ENCODE measurements around the gene EXOC6. TPM values are rescaled to one million over a fixed set of nuclear protein-coding genes. Genes with fewer than 3 reads are reported as not detected.
A peak's percentile ranks its signal among the peaks of the same experiment; 100 is the strongest.

The EXOC6 gene
- total and polyA plus RNA-seq, 2 of the 13 experiments (the other 11 are each of a cell fraction or from before 2014, with no cell fraction given), result 22.2 to 29.2 TPM

GRCh38 chr10:92847202-92847864 is 987 bp upstream of the EXOC6 start (continued):
- TF ChIP-seq ZSCAN22 (CRISPR knock-in tag; IDR thresholded peaks at IDR 0.05), result no peak
- TF ChIP-seq CENPX (CRISPR knock-in tag; IDR thresholded peaks at IDR 0.05), result no peak
- TF ChIP-seq HNF4G (IDR thresholded peaks at IDR 0.05; ENCODE audit: borderline replicate concordance, low read depth, low read length), result peak; percentile 58
- no peak; the same call in 1 of the 2 replicates for TF ChIP-seq HNF4G (CRISPR knock-in tag; IDR thresholded peaks at IDR 0.05; ENCODE audit: borderline replicate concordance, low read depth)
- no peak for TF ChIP-seq ZSCAN29 (CRISPR knock-in tag; conservative IDR thresholded peaks at IDR 0.05)
- no peak for TF ChIP-seq ZNF225 (CRISPR knock-in tag; IDR thresholded peaks at IDR 0.05)
- TF ChIP-seq TFDP2 (CRISPR knock-in tag; IDR thresholded peaks at IDR 0.05), result no peak
- TF ChIP-seq ZSCAN9 (CRISPR knock-in tag; IDR thresholded peaks at IDR 0.05; ENCODE audit: borderline replicate concordance), result no peak
- peak; percentile 96 for TF ChIP-seq CEBPB (IDR thresholded peaks at IDR 0.05; ENCODE audit: borderline replicate concordance, low read depth, low read length)
- no peak for TF ChIP-seq HOXA3 (CRISPR knock-in tag; IDR thresholded peaks at IDR 0.05)
- TF ChIP-seq MYPOP (CRISPR knock-in tag; IDR thresholded peaks at IDR 0.05), result no peak
- TF ChIP-seq GABPB1 (CRISPR knock-in tag; IDR thresholded peaks at IDR 0.05), result no peak
- no peak for TF ChIP-seq ZNF17 (CRISPR knock-in tag; IDR thresholded peaks at IDR 0.05)
- TF ChIP-seq RFX1 (IDR thresholded peaks at IDR 0.05), result no peak
- TF ChIP-seq ZFP91 (CRISPR knock-in tag; IDR thresholded peaks at IDR 0.05; ENCODE audit: borderline replicate concordance), result no peak
- no peak for TF ChIP-seq ZNF777 (CRISPR knock-in tag; IDR thresholded peaks at IDR 0.05)
- TF ChIP-seq MED1 (CRISPR knock-in tag; IDR thresholded peaks at IDR 0.05), result peak; percentile 38
- TF ChIP-seq THRA (CRISPR knock-in tag; IDR thresholded peaks at IDR 0.05; ENCODE audit: borderline replicate concordance), result peak; percentile 43; the same call in 1 of the 2 replicates
- TF ChIP-seq SIN3B (IDR thresholded peaks at IDR 0.05; ENCODE audit: low read length), result no peak
- TF ChIP-seq ADNP (CRISPR knock-in tag; IDR thresholded peaks at IDR 0.05), result no peak
- no peak for TF ChIP-seq ARHGAP35 (CRISPR knock-in tag; IDR thresholded peaks at IDR 0.05; ENCODE audit: borderline replicate concordance)
- no peak for TF ChIP-seq ZNF382 (CRISPR knock-in tag; IDR thresholded peaks at IDR 0.05; ENCODE audit: borderline replicate concordance)
- TF ChIP-seq NFYC (CRISPR knock-in tag; IDR thresholded peaks at IDR 0.05), result no peak
